Neural progenitor cell (in vitro differentiated cells): ENCODE results near the gene ECM1.

Experiments
- CTCF ChIP-seq: fragments of 200-600 bp; sonication (generic); IDR thresholded peaks from 2 replicates; pipeline ENCODE4 v1.5.1; 2017; ENCODE audit warnings: antibody characterized with exemption, mild to moderate bottlenecking
- EZH2 ChIP-seq: fragments of 200-600 bp; sonication (generic); IDR thresholded peaks from 2 replicates; pipeline ENCODE4 v1.6.1; 2017; ENCODE audit warnings: antibody characterized with exemption, mild to moderate bottlenecking, moderate library complexity

- TF ChIP-seq CTCF (no peak), EZH2 (no peak)
These were observed 35.7 kb downstream of the ECM1 start for GRCh38 chr1:150543500-150544143.
